ENCODE data around the gene ROR2.

The ROR2 gene

DNA sequence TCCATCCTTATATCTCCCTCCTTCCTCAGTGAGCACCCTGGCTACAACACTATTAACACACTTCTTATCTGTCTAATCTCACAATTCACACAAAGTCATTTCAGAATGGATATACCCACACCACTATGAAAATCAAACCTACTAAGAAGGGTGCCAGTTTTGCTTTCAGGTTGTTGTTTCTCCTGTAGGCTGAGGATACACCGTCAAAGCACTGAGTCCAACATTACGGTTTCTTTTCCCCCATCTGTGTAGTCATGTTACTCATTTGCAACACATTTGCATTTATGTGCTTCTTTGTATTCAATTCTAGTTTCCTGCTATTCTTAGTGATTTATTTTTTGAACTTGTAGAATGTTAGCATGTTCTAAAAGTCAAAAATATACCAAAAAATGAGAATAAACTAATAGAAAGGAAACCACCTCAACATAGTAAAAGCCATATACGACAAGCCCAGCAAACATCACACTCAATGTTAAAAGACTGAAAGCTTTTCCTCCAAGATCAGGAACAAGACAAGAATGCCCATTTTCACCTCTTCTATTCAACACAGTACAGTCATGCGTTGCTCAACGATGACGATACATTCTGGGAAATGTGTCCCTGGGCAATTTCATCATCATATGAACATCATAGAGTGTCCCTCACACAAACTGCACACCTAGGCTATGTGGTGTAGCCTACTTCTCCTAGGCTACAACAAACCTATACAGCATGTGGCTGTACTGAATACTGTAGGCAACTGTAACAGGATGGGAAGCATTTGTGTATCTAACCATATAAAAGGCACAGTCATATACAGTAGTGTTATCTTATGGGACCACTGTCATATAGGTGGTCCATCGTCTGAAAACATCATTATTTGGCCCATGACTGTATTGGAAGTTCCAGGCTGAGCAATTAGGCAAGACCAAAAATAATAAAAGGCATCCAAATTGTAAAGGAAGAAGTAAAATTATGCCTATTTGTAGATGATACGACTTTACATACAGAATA, 6.3 kb downstream of the ROR2 start:
- FAIRE-seq = no peak
- TF ChIP-seq POLR2AphosphoS5 (IDR thresholded peaks at IDR 0.05; ENCODE audit: low read depth, low read length) (no peak), PAX5 (IDR thresholded peaks at IDR 0.05; ENCODE audit: insufficient read depth, low read length, severe bottlenecking) (no peak), SPI1 (IDR thresholded peaks at IDR 0.05; ENCODE audit: low read depth, low read length) (no peak), POLR2A (IDR thresholded peaks at IDR 0.05; ENCODE audit: low read depth, low read length) (no peak), POU2F2 (IDR thresholded peaks at IDR 0.05; ENCODE audit: low read depth, low read length) (no peak), TAF1 (IDR thresholded peaks at IDR 0.05; ENCODE audit: low read depth, low read length) (no peak)
- DNase-seq (ENCODE audit: insufficient read length, low spot score) = no peak

DNA sequence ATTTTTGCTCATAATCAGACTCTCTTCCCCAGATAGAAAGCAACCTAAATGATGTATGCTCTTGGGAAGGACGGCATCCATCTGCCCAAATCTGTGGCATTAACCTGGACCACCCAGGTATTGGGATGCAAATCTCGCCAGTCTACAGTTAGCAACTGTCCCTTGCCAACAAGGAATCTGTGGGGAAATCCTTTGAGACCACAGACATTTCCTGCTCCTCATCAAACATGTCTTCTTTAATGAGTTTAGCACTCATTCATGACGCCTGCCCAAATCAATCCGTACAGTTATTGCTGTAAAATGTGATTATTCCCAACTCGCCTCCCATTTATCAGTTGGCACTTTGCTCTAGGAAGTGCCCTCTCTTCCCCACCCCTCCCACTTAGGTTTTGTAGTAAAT, 7.8 kb downstream of the ROR2 start:
- no peak for DNase-seq (ENCODE audit: insufficient read length, low spot score)
- FAIRE-seq = no peak
- no peak for TF ChIP-seq PAX5 (IDR thresholded peaks at IDR 0.05; ENCODE audit: insufficient read depth, low read length, severe bottlenecking)
- TF ChIP-seq TAF1 (IDR thresholded peaks at IDR 0.05; ENCODE audit: low read depth, low read length) = no peak
- no peak for TF ChIP-seq POLR2AphosphoS5 (IDR thresholded peaks at IDR 0.05; ENCODE audit: low read depth, low read length)
- TF ChIP-seq SPI1 (IDR thresholded peaks at IDR 0.05; ENCODE audit: low read depth, low read length) = no peak
- no peak for TF ChIP-seq POLR2A (IDR thresholded peaks at IDR 0.05; ENCODE audit: low read depth, low read length)
- TF ChIP-seq POU2F2 (IDR thresholded peaks at IDR 0.05; ENCODE audit: low read depth, low read length) = no peak

GRCh38 chr9:91939978-91940377, 10.1 kb downstream of the ROR2 start:
- no peak for FAIRE-seq
- TF ChIP-seq TAF1 (IDR thresholded peaks at IDR 0.05; ENCODE audit: low read depth, low read length) (no peak), SPI1 (IDR thresholded peaks at IDR 0.05; ENCODE audit: low read depth, low read length) (no peak), POLR2A (IDR thresholded peaks at IDR 0.05; ENCODE audit: low read depth, low read length) (no peak), PAX5 (IDR thresholded peaks at IDR 0.05; ENCODE audit: insufficient read depth, low read length, severe bottlenecking) (no peak), POU2F2 (IDR thresholded peaks at IDR 0.05; ENCODE audit: low read depth, low read length) (no peak), POLR2AphosphoS5 (IDR thresholded peaks at IDR 0.05; ENCODE audit: low read depth, low read length) (no peak)
- DNase-seq (ENCODE audit: insufficient read length, low spot score) = no peak

DNA sequence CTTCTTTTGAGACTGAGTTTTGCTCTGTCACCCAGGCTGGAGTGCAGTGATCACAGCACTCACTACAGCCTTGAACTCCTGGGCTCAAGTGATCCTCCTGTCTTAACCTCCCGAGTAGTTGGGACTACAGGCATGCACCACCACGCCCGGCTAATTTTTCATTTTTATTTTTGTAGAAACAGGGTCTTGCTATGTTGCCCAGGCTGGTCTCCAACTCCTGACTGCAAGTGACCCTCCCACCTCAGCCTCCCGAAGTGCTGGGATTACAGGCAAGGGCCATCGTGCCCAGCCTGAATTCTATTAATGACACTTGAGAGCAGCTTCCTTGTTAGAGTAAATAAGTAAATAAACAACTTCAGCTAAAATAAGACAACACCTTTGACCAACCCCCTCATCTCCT, 12.3 kb downstream of the ROR2 start:
- TF ChIP-seq POLR2A (IDR thresholded peaks at IDR 0.05; ENCODE audit: low read depth, low read length) (no peak), SPI1 (IDR thresholded peaks at IDR 0.05; ENCODE audit: low read depth, low read length) (no peak), POU2F2 (IDR thresholded peaks at IDR 0.05; ENCODE audit: low read depth, low read length) (no peak), PAX5 (IDR thresholded peaks at IDR 0.05; ENCODE audit: insufficient read depth, low read length, severe bottlenecking) (no peak), TAF1 (IDR thresholded peaks at IDR 0.05; ENCODE audit: low read depth, low read length) (no peak)
- FAIRE-seq (no peak), DNase-seq (ENCODE audit: insufficient read length, low spot score) (no peak)

DNA sequence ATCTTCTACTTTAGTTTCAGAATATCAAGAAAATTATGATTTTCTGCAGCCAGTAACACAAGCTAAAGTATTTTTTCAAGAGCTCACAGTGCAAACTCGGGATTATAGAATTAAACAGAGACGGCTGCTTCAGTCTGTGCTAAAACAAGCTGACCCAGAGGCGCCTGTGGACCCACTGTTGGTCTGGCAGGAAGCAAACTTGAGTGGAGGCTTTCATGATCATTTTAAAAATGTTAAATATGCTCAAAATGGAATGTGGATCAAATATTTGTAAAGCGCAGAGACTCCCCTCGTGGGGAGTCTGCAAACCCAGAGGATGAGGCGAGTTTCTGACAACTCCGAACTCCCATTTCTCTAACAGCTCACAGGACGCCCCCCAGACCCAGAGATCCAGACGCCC, 13.0 kb downstream of the ROR2 start:
- TF ChIP-seq POU2F2 (IDR thresholded peaks at IDR 0.05; ENCODE audit: low read depth, low read length) (no peak), POLR2AphosphoS5 (IDR thresholded peaks at IDR 0.05; ENCODE audit: low read depth, low read length) (no peak)
- no peak for FAIRE-seq

DNA sequence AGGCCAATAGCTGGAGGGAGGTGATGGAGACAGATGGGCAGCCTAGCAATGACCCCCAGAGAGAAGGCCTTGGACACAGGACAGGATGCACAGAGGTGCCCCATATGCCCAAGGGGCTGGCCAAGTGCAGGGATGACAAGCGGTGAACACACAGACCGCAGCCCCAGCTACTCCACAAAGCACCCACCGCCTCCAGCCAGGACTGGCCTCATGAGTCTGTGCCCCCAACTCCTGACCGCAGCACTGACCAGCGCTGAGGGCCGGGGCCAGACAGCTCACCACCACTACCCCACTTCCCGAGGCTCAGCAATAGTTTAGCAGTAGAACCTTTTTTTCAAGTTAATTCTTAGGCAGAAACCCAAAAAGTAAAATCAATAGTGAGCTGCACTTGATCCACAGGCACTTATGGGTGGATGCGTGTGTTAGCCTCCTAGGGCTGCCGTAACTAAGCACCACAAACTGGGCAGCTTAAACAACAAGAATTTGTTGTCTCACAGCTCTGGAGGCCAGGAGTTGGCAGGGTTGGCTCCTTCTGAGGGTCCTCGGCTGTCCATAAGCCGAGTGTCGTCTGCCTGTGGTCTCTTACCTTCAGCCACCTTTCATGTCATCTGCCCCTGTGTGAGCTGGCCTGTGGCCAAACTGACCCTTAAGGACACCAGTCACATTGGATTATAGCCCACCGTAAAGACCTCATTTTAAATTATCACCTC, 14.1 kb downstream of the ROR2 start:
- no peak for TF ChIP-seq SPI1 (IDR thresholded peaks at IDR 0.05; ENCODE audit: low read depth, low read length)
- FAIRE-seq (no peak), DNase-seq (ENCODE audit: insufficient read length, low spot score) (no peak)

More for the DNA sequence above, 13.0 kb downstream of the ROR2 start:
- DNase-seq (ENCODE audit: insufficient read length, low spot score) = no peak

- no peak for TF ChIP-seq PAX5 (IDR thresholded peaks at IDR 0.05; ENCODE audit: insufficient read depth, low read length, severe bottlenecking)
- TF ChIP-seq POLR2AphosphoS5 (IDR thresholded peaks at IDR 0.05; ENCODE audit: low read depth, low read length) = no peak
- TF ChIP-seq POLR2A (IDR thresholded peaks at IDR 0.05; ENCODE audit: low read depth, low read length) = no peak
- TF ChIP-seq TAF1 (IDR thresholded peaks at IDR 0.05; ENCODE audit: low read depth, low read length) = no peak
- no peak for TF ChIP-seq SPI1 (IDR thresholded peaks at IDR 0.05; ENCODE audit: low read depth, low read length)
- no peak for TF ChIP-seq POU2F2 (IDR thresholded peaks at IDR 0.05; ENCODE audit: low read depth, low read length)
- DNase-seq (ENCODE audit: insufficient read length, low spot score) = no peak
- FAIRE-seq = no peak
Observed at GRCh38 chr9:91935066-91935749, 14.8 kb downstream of the ROR2 start.

- FAIRE-seq (no peak), DNase-seq (ENCODE audit: insufficient read length, low spot score) (no peak)
- TF ChIP-seq POLR2A (IDR thresholded peaks at IDR 0.05; ENCODE audit: low read depth, low read length) (no peak), POU2F2 (IDR thresholded peaks at IDR 0.05; ENCODE audit: low read depth, low read length) (no peak), POLR2AphosphoS5 (IDR thresholded peaks at IDR 0.05; ENCODE audit: low read depth, low read length) (no peak), PAX5 (IDR thresholded peaks at IDR 0.05; ENCODE audit: insufficient read depth, low read length, severe bottlenecking) (no peak), TAF1 (IDR thresholded peaks at IDR 0.05; ENCODE audit: low read depth, low read length) (no peak), SPI1 (IDR thresholded peaks at IDR 0.05; ENCODE audit: low read depth, low read length) (no peak)
Observed at GRCh38 chr9:91934654-91935053, 15.4 kb downstream of the ROR2 start.

DNA sequence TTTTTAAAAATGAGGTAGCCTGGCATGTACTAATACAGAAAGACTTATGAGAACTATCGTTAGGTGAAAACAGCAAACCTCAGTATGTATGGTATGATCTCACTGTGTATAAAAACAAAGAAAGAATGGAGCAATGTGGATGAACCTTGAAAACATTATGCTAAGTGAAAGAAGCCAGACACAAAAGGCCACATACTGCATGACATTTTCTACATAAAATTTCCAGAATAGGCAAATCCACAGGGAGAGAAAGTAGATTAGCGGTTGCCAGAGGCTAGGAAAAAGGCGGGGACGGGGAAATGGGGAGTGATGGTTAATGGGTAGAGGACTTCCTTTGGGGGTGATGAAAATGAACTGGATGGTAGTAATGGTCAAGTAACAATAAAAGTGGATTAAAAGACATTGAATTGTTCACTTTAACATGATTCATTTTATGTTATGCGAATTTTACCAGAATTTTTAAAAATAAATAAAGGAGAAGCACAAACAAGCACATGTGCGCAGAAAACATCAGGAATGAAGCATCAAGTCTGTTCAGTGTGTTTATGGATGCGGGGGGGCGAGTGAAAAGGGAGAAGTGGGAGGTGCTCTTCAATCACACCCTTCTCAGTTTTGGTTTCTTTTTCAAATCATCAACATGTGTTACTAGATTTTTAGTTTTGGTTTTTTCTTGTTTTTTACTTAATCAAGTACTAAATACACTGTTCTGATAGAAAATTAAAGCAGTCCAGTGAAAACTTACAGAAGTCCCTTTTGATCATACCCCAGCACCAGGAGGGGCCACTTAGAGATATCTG, 16.3 kb downstream of the ROR2 start:
- no peak for FAIRE-seq
- DNase-seq (ENCODE audit: insufficient read length, low spot score) = no peak
- TF ChIP-seq POU2F2 (IDR thresholded peaks at IDR 0.05; ENCODE audit: low read depth, low read length) = no peak
- TF ChIP-seq PAX5 (IDR thresholded peaks at IDR 0.05; ENCODE audit: insufficient read depth, low read length, severe bottlenecking) = no peak
- no peak for TF ChIP-seq POLR2A (IDR thresholded peaks at IDR 0.05; ENCODE audit: low read depth, low read length)
- no peak for TF ChIP-seq TAF1 (IDR thresholded peaks at IDR 0.05; ENCODE audit: low read depth, low read length)
- no peak for TF ChIP-seq SPI1 (IDR thresholded peaks at IDR 0.05; ENCODE audit: low read depth, low read length)
- TF ChIP-seq POLR2AphosphoS5 (IDR thresholded peaks at IDR 0.05; ENCODE audit: low read depth, low read length) = no peak
